GM19240 (cell line): ENCODE results near the gene AEBP1.

Experiments
- DNase-seq: peaks from one replicate; pipeline ENCODE4 v3.0.0; 2011; ENCODE audit warnings: low spot score; ENCODE audit not compliant: insufficient read length

The AEBP1 gene

GRCh38 chr7:44103923-44104859 is at the start of gene AEBP1:
Gene AEBP1 (plus strand): TSS chr7:44104345. CDS start chr7:44104666, 321 bp downstream.
- DNase-seq: no peak

GRCh38 chr7:44056681-44057080 is 47.5 kb upstream of the AEBP1 start:
- no peak for DNase-seq

GRCh38 chr7:44057181-44057848 is 46.8 kb upstream of the AEBP1 start:
- no peak for DNase-seq

GRCh38 chr7:44057849-44058758 is 46.0 kb upstream of the AEBP1 start:
- DNase-seq: no peak

GRCh38 chr7:44058759-44059218 is 45.4 kb upstream of the AEBP1 start:
- no peak for DNase-seq

GRCh38 chr7:44059219-44060090 is 44.7 kb upstream of the AEBP1 start:
- no peak for DNase-seq

- DNase-seq: no peak
Measured at GRCh38 chr7:44060091-44060947, 43.8 kb upstream of the AEBP1 start.

- no peak for DNase-seq
Measured at GRCh38 chr7:44060948-44061644, 43.0 kb upstream of the AEBP1 start.

- no peak for DNase-seq
Measured at GRCh38 chr7:44061645-44062179, 42.4 kb upstream of the AEBP1 start.

GRCh38 chr7:44062180-44062902 is 41.8 kb upstream of the AEBP1 start:
- no peak for DNase-seq

- no peak for DNase-seq
Measured at GRCh38 chr7:44062903-44063295, 41.2 kb upstream of the AEBP1 start.

GRCh38 chr7:44063547-44063893 is 40.6 kb upstream of the AEBP1 start:
- no peak for DNase-seq

GRCh38 chr7:44063894-44064651 is 40.1 kb upstream of the AEBP1 start:
- no peak for DNase-seq

- DNase-seq: no peak
Measured at GRCh38 chr7:44064791-44065430, 39.2 kb upstream of the AEBP1 start.

GRCh38 chr7:44065431-44066110 is 38.6 kb upstream of the AEBP1 start, which contains the start of gene PGAM2:
Gene PGAM2 (minus strand): TSS chr7:44065567. CDS start chr7:44065529, 38 bp downstream.
- DNase-seq: no peak

- no peak for DNase-seq
Measured at GRCh38 chr7:44066111-44066460, 38.1 kb upstream of the AEBP1 start.
